GM19328 (cell line): ENCODE measurements around the gene SMIM43.
"Not testable (repeated sequence)": the region's sequence is repeated elsewhere in the genome, so short reads cannot be mapped to it uniquely, and the experiment has no call there.

Experiments
- ATAC-seq: cut with Tn5 transposase; IDR thresholded peaks from one replicate; pipeline ENCODE4 v1.9.1; 2021; ENCODE audit warnings: mild to moderate bottlenecking, moderate library complexity; ENCODE audit not compliant: unreplicated experiment

Gene SMIM43

GRCh38 chr4:121784401-121784800, 19.4 kb upstream of the SMIM43 start:
- ATAC-seq, result no peak

- ATAC-seq, result no peak
These were observed 18.2 kb upstream of the SMIM43 start for GRCh38 chr4:121783210-121783609.

GRCh38 chr4:121778991-121779628, 14.1 kb upstream of the SMIM43 start:
- no peak for ATAC-seq

- ATAC-seq, result peak; percentile 44
These were observed 12.7 kb upstream of the SMIM43 start for GRCh38 chr4:121777625-121778024.

GRCh38 chr4:121776610-121777401, 11.8 kb upstream of the SMIM43 start:
- ATAC-seq, result no peak

GRCh38 chr4:121773883-121774282, 8.9 kb upstream of the SMIM43 start:
- ATAC-seq, result no peak

- no peak for ATAC-seq
These were observed 6.9 kb upstream of the SMIM43 start for GRCh38 chr4:121771869-121772268.

- ATAC-seq, result no peak
These were observed 4.4 kb upstream of the SMIM43 start for GRCh38 chr4:121769341-121769740.

- ATAC-seq, result no peak
These were observed 2.2 kb upstream of the SMIM43 start for GRCh38 chr4:121767166-121767565.

GRCh38 chr4:121765971-121766538, 1.1 kb upstream of the SMIM43 start:
- no peak for ATAC-seq

- no peak for ATAC-seq
These were observed 373 bp upstream of the SMIM43 start for GRCh38 chr4:121765368-121765705.

- ATAC-seq, result no peak
These were observed 662 bp downstream of the SMIM43 start for GRCh38 chr4:121764303-121764701.

- no peak for ATAC-seq
These were observed 4.8 kb downstream of the SMIM43 start for GRCh38 chr4:121760205-121760604.

- ATAC-seq, result no peak
These were observed 5.9 kb downstream of the SMIM43 start for GRCh38 chr4:121758925-121759568.

- not testable (repeated sequence) for ATAC-seq
These were observed 12.8 kb downstream of the SMIM43 start for GRCh38 chr4:121752142-121752541.

GRCh38 chr4:121749225-121749624, 15.7 kb downstream of the SMIM43 start:
- no peak for ATAC-seq

- no peak for ATAC-seq
These were observed 22.2 kb downstream of the SMIM43 start for GRCh38 chr4:121742794-121743193.

- ATAC-seq, result no peak
These were observed 23.2 kb downstream of the SMIM43 start for GRCh38 chr4:121741751-121742150.

- no peak for ATAC-seq
These were observed 24.1 kb downstream of the SMIM43 start for GRCh38 chr4:121740796-121741409.

- ATAC-seq, result no peak
These were observed 25.4 kb downstream of the SMIM43 start for GRCh38 chr4:121739575-121739974.

GRCh38 chr4:121738780-121739535, 26.0 kb downstream of the SMIM43 start:
- ATAC-seq, result no peak
